Medulla oblongata (tissue), 1 donor: ENCODE measurements around the gene ANAPC2.
A peak's percentile ranks its signal among the peaks of the same experiment; 100 is the strongest.

Experiments used
- DNase-seq: peaks from one replicate; pipeline ENCODE4 v3.0.0-alpha.2; 2015; ENCODE audit errors: extremely low spot score

The ANAPC2 gene

DNA sequence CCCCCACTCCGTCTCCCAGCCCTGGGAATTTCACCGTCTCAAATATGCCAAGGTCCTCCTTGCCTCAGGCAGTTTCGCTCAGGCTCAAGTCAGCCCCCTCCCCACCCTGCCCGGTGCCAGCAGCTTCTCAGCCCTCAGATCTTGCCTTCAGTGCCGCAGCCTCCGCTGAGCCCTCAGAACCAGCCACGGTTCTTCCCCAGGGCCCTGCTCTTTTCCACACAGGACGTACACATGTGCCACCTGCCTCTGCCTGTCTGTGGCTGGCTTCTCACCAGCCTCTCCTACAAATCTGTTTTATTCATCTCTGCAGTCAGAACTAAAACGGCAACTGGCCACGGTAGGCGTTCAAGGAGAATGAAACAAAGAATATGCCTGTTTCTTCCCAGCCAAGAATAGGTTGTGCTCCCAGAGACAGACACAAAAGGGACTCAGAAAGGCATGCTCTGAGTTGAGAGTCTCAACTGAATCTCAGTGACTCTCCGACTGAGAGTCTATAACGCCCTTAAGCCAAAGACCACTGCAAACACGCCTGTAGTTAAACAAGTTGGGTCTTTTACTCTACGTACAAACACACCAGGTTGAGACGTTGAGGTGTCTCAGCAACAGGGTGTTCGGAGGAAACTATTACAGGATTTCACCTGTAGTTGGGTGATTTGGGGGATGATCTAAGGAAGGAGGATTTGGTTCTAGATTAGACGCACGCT lies 60.0 kb downstream of the ANAPC2 start:
- no peak for DNase-seq

DNA sequence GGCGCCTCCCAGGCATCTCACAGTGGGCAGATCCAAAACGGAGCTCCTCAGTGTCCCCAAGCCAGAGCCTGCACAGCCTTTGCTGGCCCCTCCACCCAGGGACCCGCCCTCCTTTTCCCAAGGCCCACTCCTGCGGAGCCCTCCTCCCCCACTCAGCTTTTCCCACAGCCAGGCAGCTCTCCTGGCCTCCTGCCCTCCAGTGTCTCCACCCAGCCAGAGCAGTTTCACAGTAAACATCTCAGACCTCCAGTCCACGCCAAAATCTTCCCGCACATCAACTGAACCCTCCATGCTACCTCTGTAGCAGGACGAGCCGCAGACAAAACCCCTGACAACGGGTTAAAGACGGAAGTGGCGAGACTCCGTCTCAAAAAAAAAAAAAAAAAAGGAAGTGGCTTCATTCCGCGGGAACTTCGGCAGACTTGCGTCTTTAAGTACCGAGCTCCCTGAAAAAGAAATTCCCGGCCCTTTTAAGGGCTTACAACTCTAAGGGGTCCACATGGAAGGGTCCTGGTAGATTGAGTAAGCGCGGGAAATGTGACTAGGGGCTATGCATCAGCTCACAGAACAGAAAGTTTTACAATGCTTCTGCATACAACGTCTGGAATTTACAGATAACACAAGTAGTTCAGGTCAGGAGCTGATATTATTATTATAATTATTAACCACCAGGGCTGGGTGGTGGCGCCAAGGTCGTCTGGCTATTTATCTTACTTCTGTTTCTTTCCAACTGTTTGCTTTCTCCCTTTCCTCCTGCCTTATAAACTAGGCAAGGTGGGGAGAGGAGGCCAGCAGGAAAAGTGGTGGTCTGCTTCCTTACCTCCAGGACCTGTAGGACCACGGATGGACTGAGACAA lies 60.8 kb downstream of the ANAPC2 start:
- peak; percentile 27 for DNase-seq

DNA sequence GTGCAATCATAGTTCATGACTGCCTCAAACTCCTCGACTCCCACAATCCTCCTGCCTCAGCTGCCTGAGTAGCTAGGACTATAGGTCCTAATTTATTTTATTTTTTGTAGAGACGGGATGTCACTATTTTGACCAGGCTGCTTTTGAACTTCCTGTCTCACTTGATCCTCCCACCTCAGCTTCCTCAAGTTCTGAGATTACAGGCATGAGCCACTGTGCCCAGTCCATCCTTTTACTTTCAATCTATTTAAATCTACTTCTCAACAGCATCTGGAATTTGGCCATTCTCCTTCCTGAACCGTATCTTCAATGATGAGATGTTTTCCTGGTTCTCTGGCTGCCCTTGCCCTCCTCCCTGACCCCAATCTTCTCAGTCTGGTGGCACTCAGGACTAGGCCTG lies 61.6 kb downstream of the ANAPC2 start:
- DNase-seq = no peak
